Measurements from ENCODE around the gene LRRC71.

DNA sequence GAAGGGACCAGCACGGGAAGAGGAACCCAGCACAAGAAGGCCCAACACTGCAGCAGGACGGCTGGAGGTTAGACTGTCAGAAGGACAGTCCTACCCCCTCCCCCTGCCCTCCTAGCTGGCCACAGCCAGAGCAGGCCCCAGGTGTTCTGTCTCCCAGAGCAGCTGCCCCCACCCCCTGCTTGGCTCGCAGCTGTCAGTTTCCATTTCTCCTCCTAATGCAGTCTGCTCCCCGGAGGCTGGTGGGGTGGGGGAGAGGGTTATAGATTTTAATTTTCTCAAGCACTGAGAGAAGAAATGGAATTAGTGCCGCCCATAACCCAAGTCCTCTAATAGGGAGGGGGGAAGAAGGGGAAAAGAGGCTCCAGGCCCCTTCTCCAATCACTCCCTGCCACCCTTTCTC is 40.0 kb upstream of the LRRC71 start:
- TF ChIP-seq, protein P1, sequence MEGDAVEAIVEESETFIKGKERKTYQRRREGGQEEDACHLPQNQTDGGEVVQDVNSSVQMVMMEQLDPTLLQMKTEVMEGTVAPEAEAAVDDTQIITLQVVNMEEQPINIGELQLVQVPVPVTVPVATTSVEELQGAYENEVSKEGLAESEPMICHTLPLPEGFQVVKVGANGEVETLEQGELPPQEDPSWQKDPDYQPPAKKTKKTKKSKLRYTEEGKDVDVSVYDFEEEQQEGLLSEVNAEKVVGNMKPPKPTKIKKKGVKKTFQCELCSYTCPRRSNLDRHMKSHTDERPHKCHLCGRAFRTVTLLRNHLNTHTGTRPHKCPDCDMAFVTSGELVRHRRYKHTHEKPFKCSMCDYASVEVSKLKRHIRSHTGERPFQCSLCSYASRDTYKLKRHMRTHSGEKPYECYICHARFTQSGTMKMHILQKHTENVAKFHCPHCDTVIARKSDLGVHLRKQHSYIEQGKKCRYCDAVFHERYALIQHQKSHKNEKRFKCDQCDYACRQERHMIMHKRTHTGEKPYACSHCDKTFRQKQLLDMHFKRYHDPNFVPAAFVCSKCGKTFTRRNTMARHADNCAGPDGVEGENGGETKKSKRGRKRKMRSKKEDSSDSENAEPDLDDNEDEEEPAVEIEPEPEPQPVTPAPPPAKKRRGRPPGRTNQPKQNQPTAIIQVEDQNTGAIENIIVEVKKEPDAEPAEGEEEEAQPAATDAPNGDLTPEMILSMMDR (IDR thresholded peaks at IDR 0.05) = no peak
- no peak for TF ChIP-seq POLR2A (IDR thresholded peaks at IDR 0.05)

Measured in lower leg skin (tissue), 3 donors.